ENCODE measurements around the gene LILRB5.
"Not testable (repeated sequence)": the region's sequence is repeated elsewhere in the genome, so short reads cannot be mapped to it uniquely, and the experiment has no call there.

DNA sequence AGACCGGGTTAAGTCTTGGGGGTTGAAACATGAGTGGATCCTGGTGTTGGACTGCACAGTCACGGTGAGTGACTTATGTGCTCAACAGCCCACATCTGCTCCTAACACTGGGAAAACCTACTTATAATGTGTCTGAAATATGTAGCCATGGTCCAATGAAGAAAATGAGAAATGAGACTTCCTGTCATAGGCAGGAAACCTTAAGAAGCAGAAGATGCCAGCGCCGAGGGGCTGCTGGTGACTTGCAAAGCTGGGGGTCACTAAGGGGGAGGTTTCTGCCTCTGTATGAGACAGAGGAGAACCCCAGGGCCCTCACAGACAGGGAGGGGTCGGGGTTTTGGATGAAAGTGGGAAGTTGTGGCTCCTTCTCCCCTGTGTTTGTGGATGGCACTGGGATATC lies 15.1 kb upstream of the LILRB5 start:
- TF ChIP-seq, protein P1, sequence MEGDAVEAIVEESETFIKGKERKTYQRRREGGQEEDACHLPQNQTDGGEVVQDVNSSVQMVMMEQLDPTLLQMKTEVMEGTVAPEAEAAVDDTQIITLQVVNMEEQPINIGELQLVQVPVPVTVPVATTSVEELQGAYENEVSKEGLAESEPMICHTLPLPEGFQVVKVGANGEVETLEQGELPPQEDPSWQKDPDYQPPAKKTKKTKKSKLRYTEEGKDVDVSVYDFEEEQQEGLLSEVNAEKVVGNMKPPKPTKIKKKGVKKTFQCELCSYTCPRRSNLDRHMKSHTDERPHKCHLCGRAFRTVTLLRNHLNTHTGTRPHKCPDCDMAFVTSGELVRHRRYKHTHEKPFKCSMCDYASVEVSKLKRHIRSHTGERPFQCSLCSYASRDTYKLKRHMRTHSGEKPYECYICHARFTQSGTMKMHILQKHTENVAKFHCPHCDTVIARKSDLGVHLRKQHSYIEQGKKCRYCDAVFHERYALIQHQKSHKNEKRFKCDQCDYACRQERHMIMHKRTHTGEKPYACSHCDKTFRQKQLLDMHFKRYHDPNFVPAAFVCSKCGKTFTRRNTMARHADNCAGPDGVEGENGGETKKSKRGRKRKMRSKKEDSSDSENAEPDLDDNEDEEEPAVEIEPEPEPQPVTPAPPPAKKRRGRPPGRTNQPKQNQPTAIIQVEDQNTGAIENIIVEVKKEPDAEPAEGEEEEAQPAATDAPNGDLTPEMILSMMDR (conservative IDR thresholded peaks at IDR 0.05): not testable (repeated sequence)
- not testable (repeated sequence) for TF ChIP-seq EZH2 (IDR thresholded peaks at IDR 0.05; ENCODE audit: low read depth)

Data from PC-9 (cell line).